22Rv1 (cell line): ENCODE data around the gene NAA35.

ENCODE experiments used
- H3K27ac ChIP-seq: fragments of 450-650 bp; 2 replicates; pipeline ENCODE4 v1.5.1; 2017
- CTCF ChIP-seq: fragments of 450-650 bp; IDR thresholded peaks from 2 replicates; pipeline ENCODE4 v1.5.1; 2017; ENCODE audit warnings: mild to moderate bottlenecking
- ZFX ChIP-seq: fragments of 450-650 bp; IDR thresholded peaks from 2 replicates; pipeline ENCODE4 v1.6.1; 2017; ENCODE audit warnings: antibody characterized with exemption, borderline replicate concordance

NAA35 gene

GRCh38 chr9:85904975-85905374, 36.0 kb upstream of the NAA35 start:
- no peak overlapping the region for H3K27ac ChIP-seq
- TF ChIP-seq ZFX (no peak), CTCF (no peak)

- H3K27ac ChIP-seq, result no peak overlapping the region
- TF ChIP-seq CTCF, result no peak
- TF ChIP-seq ZFX, result no peak
Observed at GRCh38 chr9:85905957-85906356, 35.0 kb upstream of the NAA35 start.

DNA sequence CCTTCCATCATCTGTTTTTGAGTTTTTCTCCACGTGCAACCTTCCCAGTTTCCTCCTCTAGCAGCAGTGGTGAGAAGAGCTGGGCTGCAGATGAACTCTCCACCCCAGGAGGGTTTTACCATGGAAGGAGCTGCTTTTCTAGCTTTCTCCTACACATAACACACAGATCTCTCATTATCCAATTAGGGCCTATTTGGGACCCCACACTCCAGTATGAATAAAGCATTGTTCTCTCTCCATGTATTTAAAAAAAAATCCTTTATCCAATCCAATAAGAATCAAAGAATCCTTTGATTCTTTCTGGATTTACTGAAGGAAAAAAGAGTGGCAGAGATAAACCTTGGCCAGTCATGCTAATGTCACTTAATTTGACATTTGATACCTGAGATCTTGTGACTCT, 31.6 kb upstream of the NAA35 start:
- TF ChIP-seq CTCF (no peak), ZFX (no peak)
- H3K27ac ChIP-seq, result no peak overlapping the region

DNA sequence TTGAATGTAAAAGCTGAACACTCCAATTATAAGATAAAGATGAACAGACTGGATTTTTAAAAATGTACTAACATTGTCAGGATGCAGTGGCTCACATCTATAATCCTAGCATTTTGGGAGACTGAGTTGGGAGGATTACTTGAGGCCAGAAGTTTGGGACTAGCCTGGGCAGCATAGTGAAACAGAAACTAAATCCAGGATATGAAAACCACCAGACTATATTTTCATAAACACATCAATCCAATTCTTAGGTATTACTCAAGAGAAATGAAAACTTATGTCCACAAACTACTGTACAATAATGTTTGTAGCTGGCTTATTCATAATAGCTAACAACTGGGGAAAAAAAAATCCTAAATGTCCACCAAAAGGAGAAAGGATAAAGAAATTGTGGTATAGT, 26.8 kb upstream of the NAA35 start:
- no peak overlapping the region for H3K27ac ChIP-seq
- no peak for TF ChIP-seq ZFX
- no peak for TF ChIP-seq CTCF

DNA sequence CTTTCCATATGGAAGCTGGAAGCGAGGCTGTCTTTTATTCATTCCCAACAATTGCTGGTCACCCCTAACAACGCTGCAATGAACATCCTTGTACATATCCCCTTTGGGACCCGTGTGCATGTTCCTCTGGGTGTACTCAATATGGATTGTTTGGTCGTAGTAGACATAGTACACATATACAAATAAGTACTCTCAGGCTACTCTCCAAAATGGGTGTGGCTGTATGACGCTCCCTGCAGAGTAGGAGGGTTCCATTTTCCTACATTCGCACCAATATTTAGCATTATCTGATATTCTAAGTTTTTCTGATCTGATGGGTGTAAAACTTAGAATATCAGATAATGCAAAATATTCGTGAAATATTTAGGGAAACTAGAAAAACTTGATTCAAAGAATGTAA, 23.2 kb upstream of the NAA35 start:
- no peak overlapping the region for H3K27ac ChIP-seq
- TF ChIP-seq ZFX (no peak), CTCF (no peak)

- H3K27ac ChIP-seq, result no peak overlapping the region
- no peak for TF ChIP-seq CTCF
- no peak for TF ChIP-seq ZFX
Observed at GRCh38 chr9:85925493-85925892, 15.5 kb upstream of the NAA35 start.

- no peak overlapping the region for H3K27ac ChIP-seq
- TF ChIP-seq ZFX (no peak), CTCF (no peak)
Observed at GRCh38 chr9:85927076-85927475, 13.9 kb upstream of the NAA35 start.
